Heart right ventricle (tissue), 16 donors: ENCODE measurements around the gene SARNP. TPM values are rescaled to one million over a fixed set of nuclear protein-coding genes. Genes with fewer than 3 reads are reported as not detected.

Source experiments
- ATAC-seq, 8 donors: fragments of 200-7000 bp; cut with Tn5 transposase; one replicate each; pipeline ENCODE4 v1.9.1; 2020; ENCODE audit warnings: mild to moderate bottlenecking in 8 of 8, moderate library complexity in 8 of 8, moderate number of reproducible peaks in 1 of 8
- DNase-seq, 2 donors: peaks; one replicate each; pipeline ENCODE4 v3.0.0-alpha.2; 2020
- H3K27ac ChIP-seq, 10 donors: fragments of 200-600 bp; sonication (generic) in 2 of 10; one replicate each; pipeline versions ENCODE4 v1.5.0 to v1.8.0; 2020 to 2022; ENCODE audit warnings: mild to moderate bottlenecking in 3 of 10
- H3K27me3 ChIP-seq, 7 donors: fragments of 200-600 bp; one replicate each; pipeline ENCODE4 v1.8.0; 2021 to 2022; ENCODE audit warnings: mild to moderate bottlenecking in 2 of 7
- H3K36me3 ChIP-seq, 9 donors: fragments of 200-600 bp; sonication (generic) in 1 of 9; one replicate each; pipeline versions ENCODE4 v1.5.0 to v1.8.0; 2020 to 2022; ENCODE audit warnings: mild to moderate bottlenecking in 2 of 9
- H3K4me1 ChIP-seq, 9 donors: fragments of 200-600 bp; sonication (generic) in 1 of 9; one replicate each; pipeline versions ENCODE4 v1.5.0 to v1.8.0; 2020 to 2022; ENCODE audit warnings: mild to moderate bottlenecking in 4 of 9
- H3K4me3 ChIP-seq, 10 donors: fragments of 200-600 bp; sonication (generic) in 2 of 10; one replicate each; pipeline versions ENCODE4 v1.5.0 to v1.8.0; 2020 to 2022; ENCODE audit warnings: mild to moderate bottlenecking in 7 of 10, moderate library complexity in 2 of 10
- H3K9me3 ChIP-seq, 11 donors: fragments of 200-600 bp in 10 of 11; sonication (generic) in 2 of 11; one replicate each; pipeline versions ENCODE4 v1.5.0 to v1.8.0; 2013 to 2022; ENCODE audit warnings: mild to moderate bottlenecking in 2 of 11, control low read depth in 1 of 11, moderate library complexity in 1 of 11
- WGBS, 2 donors: extraction: QIAGEN DNeasy Blood & Tissue Kit; methylation state at CpG; one replicate each; pipeline ENCODE4 v1.1.7; 2013; ENCODE audit warnings: inconsistent platforms in 1 of 2; 5-methylcytosine and 5-hydroxymethylcytosine counted together
- intact Hi-C, 10 donors: fragments of 100-400 bp; cut with DNase I; formaldehyde crosslinking; loops; one replicate each; pipeline versions ENCODE4 v1.11.1 to v1.14.2; 2022
- polyA plus RNA-seq, 2 donors: library from polyadenylated mRNA; stranded (reverse); fragments of 200-250 nt; gene quantifications; one replicate each; pipeline ENCODE4 v1.2.3, GENCODE V29; 2013
- total RNA-seq, 10 donors: library from RNA; stranded (reverse); fragmentation: NEBNext Ultra II Directional in 3 of 10; extraction: Animal tissue kit (Norgen Biotek cat#: 25700) in 3 of 10; gene quantifications; one replicate each; pipeline versions ENCODE4 v1.2.1 to v1.2.4, GENCODE V29; 2021 to 2023
- TF ChIP-seq, protein P1 (sequence below), 9 donors: fragments of 200-600 bp; sonication (generic) in 2 of 9; IDR thresholded peaks; one replicate each; pipeline versions ENCODE4 v1.5.0 to v1.8.0; 2021 to 2022; ENCODE audit warnings: antibody characterized with exemption in 9 of 9, mild to moderate bottlenecking in 5 of 9, moderate library complexity in 1 of 9
- donor health status: Arrhythmogenic right ventricular cardiomyopathy.
- donor health status: ischemic (EF 13 %, LVEDD 7.1; RV severe dilation, severe dysfunction).
- donor health status: healthy with polysubstance abuse.
- donor health status: DM: no; HTN: yes; CAD: no.
- donor health status: DM: no; HTN: no; CAD: no.
- donor health status: ischemic (EF 25% LVEDD 6.9; RV normal size, moderate dysfunction).
- donor health status: ischemic (EF 25% LVEDD 5.7; RV mildly dilated, moderate dysfunction).
- donor health status: healthy.
- donor health status: DM: yes; HTN: yes; CAD: no.
- donor health status: Ischemic cardiomyopathy.
- donor health status: ischemic (EF 35%, LVEDD 5.7; RV mildly dilated, moderate dysfunction).
- donor health status: nonischemic (EF 11% LVEDD 7.7; RV severe dilation, severe dysfunction).
- donor health status: DM: yes; HTN: yes; CAD: no.
- donor health status: PGD.
- donor health status: ischemic (EF 29% LVEDD 5.4; RV normal size, mild dysfunction).
- donor health status: nonischemic (EF 23%, LVEDD 6.1; RV moderate dilation, normal function).

SARNP gene
- total and polyA plus RNA-seq, 12 donors, result 47.5 to 136 (median 55.2) TPM

GRCh38 chr12:55707841-55708694 is 109.5 kb downstream of the SARNP start, which contains the start of gene ITGA7:
Gene ITGA7 (minus strand): TSS chr12:55707904. CDS start chr12:55707682, 222 bp downstream.
- Histone ChIP-seq H3K4me1 (peaks cover 0 to 60% (median 37%) of the 10 kb centered on the region in 9 donors), H3K4me3 (peak within 1 kb of the TSS; percentile 41 to 87 (median 72)), H3K9me3 (no peaks in the 10 kb centered on the region), H3K27me3 (peaks cover 0 to 20% (median 0%) of the 10 kb centered on the region in 7 donors), H3K36me3 (no peaks in the 10 kb centered on the region), H3K27ac (peak within 1 kb of the TSS; percentile 69 to 98 (median 89))
- intact Hi-C loops, result loop anchor here in 1 of 10 donors (2.0 kb wide), 1 partner anchor 21 kb away; the partner anchor contains the start of gene CD63
- DNase-seq, result peak; percentile 82 to 87
- TF ChIP-seq, protein P1, sequence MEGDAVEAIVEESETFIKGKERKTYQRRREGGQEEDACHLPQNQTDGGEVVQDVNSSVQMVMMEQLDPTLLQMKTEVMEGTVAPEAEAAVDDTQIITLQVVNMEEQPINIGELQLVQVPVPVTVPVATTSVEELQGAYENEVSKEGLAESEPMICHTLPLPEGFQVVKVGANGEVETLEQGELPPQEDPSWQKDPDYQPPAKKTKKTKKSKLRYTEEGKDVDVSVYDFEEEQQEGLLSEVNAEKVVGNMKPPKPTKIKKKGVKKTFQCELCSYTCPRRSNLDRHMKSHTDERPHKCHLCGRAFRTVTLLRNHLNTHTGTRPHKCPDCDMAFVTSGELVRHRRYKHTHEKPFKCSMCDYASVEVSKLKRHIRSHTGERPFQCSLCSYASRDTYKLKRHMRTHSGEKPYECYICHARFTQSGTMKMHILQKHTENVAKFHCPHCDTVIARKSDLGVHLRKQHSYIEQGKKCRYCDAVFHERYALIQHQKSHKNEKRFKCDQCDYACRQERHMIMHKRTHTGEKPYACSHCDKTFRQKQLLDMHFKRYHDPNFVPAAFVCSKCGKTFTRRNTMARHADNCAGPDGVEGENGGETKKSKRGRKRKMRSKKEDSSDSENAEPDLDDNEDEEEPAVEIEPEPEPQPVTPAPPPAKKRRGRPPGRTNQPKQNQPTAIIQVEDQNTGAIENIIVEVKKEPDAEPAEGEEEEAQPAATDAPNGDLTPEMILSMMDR (IDR thresholded peaks at IDR 0.05), result no peak
- ATAC-seq, result peak; percentile 43 to 73 (median 56)
- WGBS, 2 donors, result 0 to 1% methylated on average over 37 to 39 of the region's 39 CpGs

Other genes with a start within 250 kb of the SARNP start
- not detected for gene OR2AP1, start 245.3 kb downstream of the SARNP start, total RNA-seq
- not detected for gene OR2AP1, start 245.3 kb downstream of the SARNP start, polyA plus RNA-seq
- gene OR10P1, start 180.8 kb downstream of the SARNP start, total RNA-seq, result not detected
- not detected for gene OR10P1, start 180.8 kb downstream of the SARNP start, polyA plus RNA-seq
- gene ITGA7, start 109.8 kb downstream of the SARNP start, total RNA-seq, result 100 to 1,000 TPM; 422 to 750 (median 538) TPM
- 100 to 1,000 TPM; 247 to 481 TPM for gene ITGA7, start 109.8 kb downstream of the SARNP start, polyA plus RNA-seq
- gene BLOC1S1, start 101.7 kb downstream of the SARNP start, total RNA-seq, result 100 to 1,000 TPM in 5 of 10 donors, 10 to 100 TPM in 5; 68.3 to 136 (median 101) TPM
- gene BLOC1S1, start 101.7 kb downstream of the SARNP start, polyA plus RNA-seq, result 100 to 1,000 TPM; 305 to 515 TPM
- 10 to 100 TPM in 6 of 10 donors, 1 to 10 TPM in 4; 4.9 to 25.9 (median 13.6) TPM for gene RDH5, start 97.3 kb downstream of the SARNP start, total RNA-seq
- 10 to 100 TPM; 40.1 to 54.5 TPM for gene RDH5, start 97.3 kb downstream of the SARNP start, polyA plus RNA-seq
- 1,000 to 10,000 TPM in 2 of 10 donors, 100 to 1,000 TPM in 8; 565 to 1,547 (median 768) TPM for gene CD63, start 88.7 kb downstream of the SARNP start, total RNA-seq
- gene CD63, start 88.7 kb downstream of the SARNP start, polyA plus RNA-seq, result 1,000 to 10,000 TPM; 1,333 to 2,861 TPM
- 10 to 100 TPM in 8 of 10 donors, 1 to 10 TPM in 2; 6.2 to 17.6 (median 12.4) TPM for gene GDF11, start 74.6 kb downstream of the SARNP start, total RNA-seq
- gene GDF11, start 74.6 kb downstream of the SARNP start, polyA plus RNA-seq, result 1 to 10 TPM; 3.2 to 8.3 TPM
- gene ORMDL2, start 317 bp upstream of the SARNP start, total RNA-seq, result 10 to 100 TPM; 10.3 to 36.9 (median 17.4) TPM
- 10 to 100 TPM; 33.7 to 82.9 TPM for gene ORMDL2, start 317 bp upstream of the SARNP start, polyA plus RNA-seq
- gene DNAJC14, start 11.9 kb upstream of the SARNP start, total RNA-seq, result 10 to 100 TPM; 12.5 to 20.8 (median 17.0) TPM
- gene DNAJC14, start 11.9 kb upstream of the SARNP start, polyA plus RNA-seq, result 10 to 100 TPM in 1 of 2 donors, 1 to 10 TPM in 1; 7.9 to 15.7 TPM
- 10 to 100 TPM in 2 of 10 donors, 1 to 10 TPM in 4, under 1 TPM in 4; 0.72 to 11.5 (median 1.8) TPM for gene MMP19, start 25.2 kb upstream of the SARNP start, total RNA-seq
- 1 to 10 TPM; 4.3 to 6.0 TPM for gene MMP19, start 25.2 kb upstream of the SARNP start, polyA plus RNA-seq
- gene PYM1, start 110.2 kb upstream of the SARNP start, total RNA-seq, result 10 to 100 TPM; 10.9 to 19.6 (median 16.7) TPM
- 10 to 100 TPM; 20.4 to 48.6 TPM for gene PYM1, start 110.2 kb upstream of the SARNP start, polyA plus RNA-seq
- gene DGKA, start 113.4 kb upstream of the SARNP start, total RNA-seq, result 10 to 100 TPM in 3 of 10 donors, 1 to 10 TPM in 7; 4.6 to 15.5 (median 7.0) TPM
- gene DGKA, start 113.4 kb upstream of the SARNP start, polyA plus RNA-seq, result 10 to 100 TPM in 1 of 2 donors, 1 to 10 TPM in 1; 6.4 to 17.3 TPM
- gene PMEL, start 148.3 kb upstream of the SARNP start, total RNA-seq, result 1 to 10 TPM in 2 of 10 donors, under 1 TPM in 8; 0.26 to 1.3 (median 0.58) TPM
- gene PMEL, start 148.3 kb upstream of the SARNP start, polyA plus RNA-seq, result under 1 TPM; 0.49 to 0.66 TPM
- gene CDK2, start 149.1 kb upstream of the SARNP start, total RNA-seq, result 10 to 100 TPM in 4 of 10 donors, 1 to 10 TPM in 6; 5.1 to 15.2 (median 8.4) TPM
- 10 to 100 TPM in 1 of 2 donors, 1 to 10 TPM in 1; 6.9 to 18.4 TPM for gene CDK2, start 149.1 kb upstream of the SARNP start, polyA plus RNA-seq
- 100 to 1,000 TPM; 107 to 137 (median 122) TPM for gene RAB5B, start 156.4 kb upstream of the SARNP start, total RNA-seq
- 10 to 100 TPM; 35.3 to 62.4 TPM for gene RAB5B, start 156.4 kb upstream of the SARNP start, polyA plus RNA-seq
- 10 to 100 TPM; 28.2 to 44.8 (median 31.4) TPM for gene SUOX, start 179.6 kb upstream of the SARNP start, total RNA-seq
- gene SUOX, start 179.6 kb upstream of the SARNP start, polyA plus RNA-seq, result 10 to 100 TPM; 23.2 to 23.9 TPM
- gene IKZF4, start 203.3 kb upstream of the SARNP start, total RNA-seq, result 10 to 100 TPM in 1 of 10 donors, 1 to 10 TPM in 9; 5.2 to 10.1 (median 7.3) TPM
- 1 to 10 TPM; 1.6 to 3.7 TPM for gene IKZF4, start 203.3 kb upstream of the SARNP start, polyA plus RNA-seq
- 10 to 100 TPM in 9 of 10 donors, 1 to 10 TPM in 1; 6.9 to 39.6 (median 19.3) TPM for gene RPS26, start 224.2 kb upstream of the SARNP start, total RNA-seq
- gene RPS26, start 224.2 kb upstream of the SARNP start, polyA plus RNA-seq, result 1,000 to 10,000 TPM; 1,156 to 1,370 TPM